ENCODE measurements around the gene TMTC1.

TMTC1 gene

DNA sequence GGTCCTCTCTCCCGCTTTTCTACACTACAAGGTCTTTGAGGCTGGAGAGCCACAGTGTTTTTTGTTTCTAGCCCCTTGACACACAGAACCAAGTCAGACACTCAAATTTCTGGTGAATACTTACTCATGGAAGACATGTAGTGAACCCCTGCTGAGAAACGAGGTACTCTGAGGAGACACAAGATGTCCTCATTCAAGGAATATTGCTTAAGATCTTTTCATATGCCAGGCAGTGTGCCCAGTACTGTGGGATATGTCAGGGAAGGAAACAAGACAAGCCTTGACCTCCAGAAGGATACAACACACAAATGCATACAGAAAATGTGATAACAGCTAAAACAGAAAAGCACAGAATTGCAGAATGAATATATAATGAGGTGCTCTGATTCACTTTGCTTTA, 75.9 kb downstream of the TMTC1 start:
- DNase-seq: no peak

DNA sequence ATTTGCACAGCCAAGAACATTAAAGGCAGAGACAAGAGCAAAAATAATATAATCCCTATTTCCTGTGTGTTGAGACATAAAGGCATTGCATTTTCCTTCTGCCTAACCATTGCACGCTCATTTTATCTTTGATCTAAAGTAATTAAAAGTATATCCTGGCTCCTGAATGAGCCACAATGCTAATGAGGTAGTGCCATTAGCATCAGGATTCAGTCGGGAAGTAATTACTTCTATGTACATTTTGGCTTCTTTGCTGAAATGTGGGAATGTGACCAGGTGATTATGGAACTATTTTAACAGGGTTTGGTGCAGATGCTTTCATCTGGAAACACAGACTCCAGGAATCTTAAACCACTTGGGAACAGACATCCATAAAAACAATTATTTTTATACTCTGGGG, 77.4 kb downstream of the TMTC1 start:
- no peak for DNase-seq

- no peak for DNase-seq
These were observed 80.2 kb downstream of the TMTC1 start for GRCh38 chr12:29703528-29703927.

DNA sequence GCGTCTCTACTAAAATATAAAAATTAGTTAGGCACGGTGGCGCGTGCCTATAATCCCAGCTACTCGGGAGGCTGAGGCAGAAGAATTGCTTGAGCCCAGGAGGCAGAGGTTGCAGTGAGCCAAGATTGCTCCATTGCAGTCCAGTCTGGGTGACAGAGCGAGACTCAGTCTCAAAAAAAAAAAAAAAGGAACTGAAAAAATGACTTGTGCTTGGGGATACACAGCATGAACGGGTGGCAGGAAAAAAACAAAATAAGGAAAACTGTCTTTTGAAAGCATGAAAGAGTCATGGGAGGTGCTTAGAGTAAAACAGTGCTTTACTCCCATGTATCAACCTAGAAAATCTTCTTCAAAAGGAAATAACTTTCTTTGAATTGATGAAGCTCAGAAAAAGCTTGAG, 80.8 kb downstream of the TMTC1 start:
- DNase-seq: no peak

DNA sequence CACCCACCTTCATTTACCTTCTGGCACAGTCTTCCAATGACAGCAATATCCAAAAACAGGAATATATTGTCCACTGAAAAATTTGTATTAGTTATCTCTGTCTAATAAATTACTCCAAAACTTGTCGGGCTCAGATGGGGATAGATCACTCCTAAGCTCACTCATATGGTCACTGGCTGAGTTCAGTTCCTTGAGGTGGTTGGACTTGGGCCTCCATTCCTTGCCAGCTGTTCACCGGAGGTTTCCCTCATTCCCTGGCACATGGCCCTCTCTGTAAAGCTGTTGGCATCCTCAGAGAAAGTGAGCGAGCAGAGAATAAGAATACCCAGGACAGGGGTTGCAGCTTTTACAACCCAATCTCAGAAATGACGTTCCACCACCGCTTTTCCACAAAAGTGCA, 81.5 kb downstream of the TMTC1 start:
- no peak for DNase-seq

GRCh38 chr12:29700761-29701481, 82.8 kb downstream of the TMTC1 start:
- no peak for DNase-seq

GRCh38 chr12:29698756-29699155, 85.0 kb downstream of the TMTC1 start:
- no peak for DNase-seq

DNA sequence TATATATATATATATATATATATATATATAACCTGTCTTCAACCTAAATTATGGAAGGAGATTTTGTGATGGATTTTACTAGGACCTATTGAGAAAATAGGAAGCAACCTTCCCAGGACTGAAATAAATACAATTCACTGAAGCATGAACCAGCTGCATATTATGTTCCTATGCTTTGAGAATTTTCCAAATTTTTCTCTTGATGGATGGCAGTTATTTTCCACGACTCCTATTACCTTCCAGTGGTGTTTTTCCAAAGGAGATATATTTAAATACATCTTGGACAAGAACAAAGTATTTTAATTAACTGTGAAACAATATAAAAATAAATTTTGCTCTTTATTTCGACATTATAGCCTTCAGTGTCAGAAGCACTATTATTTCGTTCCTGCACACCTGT, 87.9 kb downstream of the TMTC1 start:
- no peak for DNase-seq

GRCh38 chr12:29695026-29695425, 88.7 kb downstream of the TMTC1 start:
- DNase-seq: no peak

GRCh38 chr12:29694002-29694401, 89.7 kb downstream of the TMTC1 start:
- no peak for DNase-seq

GRCh38 chr12:29692237-29692636, 91.5 kb downstream of the TMTC1 start:
- DNase-seq: no peak

DNA sequence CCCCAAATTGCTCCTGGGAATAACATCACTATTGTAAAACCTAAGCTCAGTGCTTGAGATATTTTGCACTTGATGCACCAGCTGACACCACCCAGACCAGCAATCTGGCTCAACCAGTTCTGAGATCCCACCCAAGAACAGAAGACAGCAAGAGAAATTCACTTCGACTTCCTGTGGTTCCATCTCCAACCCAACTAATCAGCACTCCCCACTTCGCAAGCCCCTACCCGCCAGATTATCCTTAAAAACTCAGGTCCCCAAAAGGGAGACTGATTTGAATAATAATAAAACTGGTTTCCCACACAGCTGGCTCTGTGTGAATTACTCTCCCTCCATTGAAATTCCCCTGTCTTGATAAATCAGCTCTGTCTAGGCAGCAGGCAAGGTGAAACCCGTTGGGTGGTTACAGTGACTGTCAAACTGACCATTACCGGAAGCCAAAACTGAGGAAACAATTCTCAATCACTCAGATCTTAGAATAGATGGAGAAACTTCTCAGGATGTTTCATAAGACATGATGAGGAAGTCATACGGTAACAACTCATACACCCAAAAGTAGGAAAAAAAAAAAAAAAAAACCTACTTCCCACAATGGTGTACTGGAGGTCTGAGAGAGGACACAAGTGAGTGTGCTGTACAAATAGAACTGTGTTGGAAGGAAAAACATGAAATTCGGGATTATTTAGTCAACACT, 92.4 kb downstream of the TMTC1 start:
- no peak for DNase-seq

DNA sequence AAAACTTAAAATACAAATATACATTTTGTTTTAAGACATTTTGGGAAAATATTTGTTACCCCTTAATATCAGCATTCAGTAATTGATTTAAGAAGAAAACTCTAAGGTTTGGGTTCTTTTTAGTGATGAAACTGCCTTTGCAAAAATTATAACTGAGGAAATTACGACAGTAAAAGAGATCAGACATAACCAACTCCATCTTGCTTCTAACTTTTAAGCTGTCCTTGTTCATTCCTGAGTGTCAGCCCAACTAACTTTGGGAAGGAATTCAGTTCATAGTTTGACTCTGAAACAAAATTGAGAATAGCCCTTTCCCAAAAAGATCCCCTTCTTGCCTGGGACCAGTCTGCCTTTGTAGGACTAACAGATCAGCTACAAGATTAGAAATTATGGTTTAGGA, 93.0 kb downstream of the TMTC1 start:
- no peak for DNase-seq

GRCh38 chr12:29688914-29689313, 94.8 kb downstream of the TMTC1 start:
- DNase-seq: no peak

GRCh38 chr12:29682088-29682487, 101.7 kb downstream of the TMTC1 start:
- no peak for DNase-seq

GRCh38 chr12:29681370-29681769, 102.4 kb downstream of the TMTC1 start:
- DNase-seq: no peak

DNA sequence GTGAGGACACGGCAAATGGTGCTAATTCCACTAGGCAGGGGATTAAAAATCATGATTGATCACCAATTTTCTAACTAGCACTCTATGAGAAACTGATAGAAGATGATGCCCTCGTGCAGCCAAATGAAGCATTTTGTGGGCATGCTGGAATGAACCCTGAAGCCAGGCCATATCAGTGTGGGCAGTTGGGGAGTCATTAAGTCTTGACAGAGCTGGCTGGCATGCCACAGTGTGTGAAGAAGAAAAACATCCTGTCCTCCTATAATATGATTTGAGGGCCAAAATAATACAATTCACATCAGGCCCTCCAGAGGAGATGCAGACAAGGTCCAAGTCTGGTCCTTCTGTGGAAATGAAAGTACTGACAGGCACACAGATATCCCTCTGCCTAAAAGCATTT, 107.1 kb downstream of the TMTC1 start:
- no peak for DNase-seq

- DNase-seq: no peak
These were observed 109.3 kb downstream of the TMTC1 start for GRCh38 chr12:29674463-29674862.

- DNase-seq: no peak
These were observed 110.4 kb downstream of the TMTC1 start for GRCh38 chr12:29673346-29673745.

DNA sequence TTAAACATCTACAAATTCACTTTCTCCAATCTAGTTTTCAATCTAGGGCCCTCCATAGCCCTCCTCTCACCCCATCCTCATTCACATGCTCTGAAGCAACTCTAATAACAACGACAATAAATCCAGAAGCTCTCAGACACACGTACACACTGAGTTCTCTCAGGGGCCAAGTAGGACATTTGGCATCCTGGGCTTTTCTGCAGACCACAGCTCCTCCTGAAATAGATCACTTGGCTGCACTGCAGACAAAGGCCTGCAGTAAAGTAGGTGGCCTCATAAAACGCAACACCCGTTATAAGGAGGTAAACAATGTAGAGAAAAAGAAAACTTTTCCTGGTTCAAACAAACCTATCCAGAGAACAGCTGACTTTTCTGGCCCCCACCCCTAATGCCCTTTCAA, 111.2 kb downstream of the TMTC1 start:
- DNase-seq: no peak

DNA sequence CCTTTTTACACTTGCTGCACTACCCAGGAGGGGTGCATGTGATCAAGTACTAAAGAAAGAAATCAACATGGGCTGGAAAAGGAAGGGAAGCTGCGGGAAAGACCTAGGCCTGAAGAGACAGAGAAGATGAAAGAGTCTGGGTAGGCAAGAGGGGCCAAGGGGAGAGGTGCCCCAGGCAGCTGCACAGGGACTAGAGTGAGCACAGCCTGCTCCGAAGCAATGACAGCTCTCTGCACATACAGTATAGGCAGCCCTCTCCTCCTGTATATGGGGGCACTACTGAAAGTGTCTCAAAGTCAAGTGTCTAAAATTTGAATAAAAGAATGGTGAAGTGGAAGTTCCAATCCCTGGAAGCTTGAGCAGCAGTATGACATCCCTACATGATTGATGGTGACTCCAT, 112.0 kb downstream of the TMTC1 start:
- no peak for DNase-seq

DNA sequence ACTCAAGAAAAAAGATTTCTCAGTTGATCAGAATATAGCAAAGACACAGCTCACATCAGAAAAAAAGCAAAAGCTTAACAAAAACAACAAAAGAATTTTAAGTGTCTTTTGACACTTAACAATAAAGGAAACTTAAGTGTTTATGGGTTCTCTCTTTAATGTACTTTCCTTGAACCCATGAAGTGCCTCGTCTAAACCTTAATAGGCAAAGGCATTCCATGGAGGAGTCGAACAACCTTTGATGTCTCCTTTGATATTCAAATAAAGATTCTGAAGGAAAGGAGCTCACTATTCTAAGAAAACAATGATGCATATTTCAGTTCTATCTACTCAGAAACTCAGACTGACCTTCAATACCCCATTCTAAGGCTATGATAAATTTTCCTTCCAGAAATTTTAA, 116.7 kb downstream of the TMTC1 start:
- no peak for DNase-seq

GRCh38 chr12:29665107-29665506, 118.6 kb downstream of the TMTC1 start:
- no peak for DNase-seq

GRCh38 chr12:29662734-29663323, 120.9 kb downstream of the TMTC1 start:
- DNase-seq: no peak

DNA sequence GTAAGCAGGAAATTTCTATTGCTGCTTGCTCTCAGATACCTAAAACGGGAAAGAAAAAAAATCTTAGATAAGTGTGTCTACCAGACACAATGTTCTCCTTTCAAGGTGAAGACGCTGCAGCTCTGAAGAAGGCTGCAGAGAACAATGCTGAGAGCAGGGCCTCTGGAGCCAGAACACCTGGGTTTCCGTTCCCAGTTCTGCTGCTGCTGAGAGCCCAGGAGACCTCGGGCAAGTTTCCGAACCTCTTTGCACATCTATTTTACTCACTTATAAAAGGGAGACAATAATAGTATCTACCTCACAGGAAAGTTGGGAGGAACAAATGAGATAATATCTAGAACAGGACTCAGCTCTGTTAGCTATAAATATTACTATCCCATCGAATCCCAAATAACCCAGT, 122.9 kb downstream of the TMTC1 start:
- no peak for DNase-seq
